Right renal cortex interstitium (tissue), 3 donors: ENCODE results near the gene CPTP. TPM values are rescaled to one million over a fixed set of nuclear protein-coding genes. Genes with fewer than 3 reads are reported as not detected.

Source experiments
- DNase-seq, 3 donors: peaks; one replicate each; pipeline ENCODE4 v3.0.0-alpha.2; 2013; ENCODE audit warnings: low read depth in 3 of 3, low spot score in 2 of 3
- polyA plus RNA-seq, 3 donors: library from polyadenylated mRNA; unstranded; fragments of 120-200 nt; gene quantifications; one replicate each; pipeline ENCODE4 v1.2.1, GENCODE V29; 2013; ENCODE audit not compliant: insufficient read length in 3 of 3

CPTP gene
- polyA plus RNA-seq, 3 donors = 9.1 to 12.9 (median 10.1) TPM

DNA sequence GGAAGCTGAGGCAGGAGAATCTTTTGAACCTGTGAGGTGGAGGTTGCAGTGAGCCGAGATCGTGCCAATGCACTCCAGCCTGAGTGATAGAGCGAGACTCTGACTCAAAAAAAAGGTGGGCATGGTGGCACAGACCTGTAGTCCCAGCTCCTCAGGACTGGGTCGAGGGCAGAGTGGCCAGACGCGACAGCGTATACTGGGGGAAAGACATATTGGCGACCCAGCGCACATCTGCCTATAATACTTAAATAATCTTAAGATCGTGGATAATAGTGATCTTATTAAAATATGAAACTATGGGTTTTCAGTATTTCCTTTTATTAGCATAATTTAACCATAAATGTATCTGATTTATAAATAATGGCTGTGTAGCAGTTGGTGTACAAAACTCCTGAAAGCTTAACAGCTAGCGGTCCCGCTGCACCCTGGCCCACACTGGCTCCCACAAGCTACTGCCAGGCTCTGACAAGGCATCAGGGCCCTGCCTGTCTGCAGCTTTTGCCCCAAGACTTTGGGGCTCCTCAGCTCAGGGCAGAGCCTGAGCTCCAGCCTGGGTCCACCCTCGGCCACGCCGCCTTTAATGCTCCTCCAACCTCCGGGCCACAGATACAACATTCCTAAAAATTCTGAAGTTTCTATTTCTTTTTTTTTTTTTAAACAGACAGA, 53.1 kb downstream of the CPTP start:
- DNase-seq = no peak

Other genes with a start within 250 kb of the CPTP start
- 1 to 10 TPM; 5.3 to 7.0 (median 6.3) TPM for gene C1orf159, start 208.7 kb upstream of the CPTP start, polyA plus RNA-seq
- under 1 TPM; 0.29 to 0.71 (median 0.58) TPM for gene TTLL10, start 150.9 kb upstream of the CPTP start, polyA plus RNA-seq
- gene TNFRSF18, start 118.2 kb upstream of the CPTP start, polyA plus RNA-seq = under 1 TPM in 2 of 3 donors, not detected in 1; 0.33 to 0.68 TPM
- 1 to 10 TPM in 1 of 3 donors, under 1 TPM in 2; 0.74 to 1.9 (median 0.93) TPM for gene TNFRSF4, start 110.6 kb upstream of the CPTP start, polyA plus RNA-seq
- 100 to 1,000 TPM; 109 to 126 (median 123) TPM for gene SDF4, start 92.8 kb upstream of the CPTP start, polyA plus RNA-seq
- 10 to 100 TPM; 15.2 to 18.8 (median 18.4) TPM for gene B3GALT6, start 92.6 kb upstream of the CPTP start, polyA plus RNA-seq
- gene C1QTNF12, start 78.1 kb upstream of the CPTP start, polyA plus RNA-seq = 1 to 10 TPM; 7.0 to 8.6 (median 7.4) TPM
- gene UBE2J2, start 50.9 kb upstream of the CPTP start, polyA plus RNA-seq = 10 to 100 TPM; 40.5 to 42.7 (median 42.1) TPM
- 1 to 10 TPM; 2.1 to 2.6 (median 2.4) TPM for gene SCNN1D, start 44.4 kb upstream of the CPTP start, polyA plus RNA-seq
- gene ACAP3, start 16.9 kb upstream of the CPTP start, polyA plus RNA-seq = 10 to 100 TPM; 15.1 to 18.0 (median 16.1) TPM
- gene PUSL1, start 16.2 kb upstream of the CPTP start, polyA plus RNA-seq = 1 to 10 TPM; 5.4 to 6.3 (median 5.8) TPM
- 10 to 100 TPM; 85.7 to 89.1 (median 87.4) TPM for gene INTS11, start 142 bp upstream of the CPTP start, polyA plus RNA-seq
- gene TAS1R3, start 6.5 kb downstream of the CPTP start, polyA plus RNA-seq = under 1 TPM; 0.21 to 0.29 (median 0.24) TPM
- gene DVL1, start 24.6 kb downstream of the CPTP start, polyA plus RNA-seq = 10 to 100 TPM; 21.5 to 27.5 (median 24.5) TPM
- gene MXRA8, start 33.8 kb downstream of the CPTP start, polyA plus RNA-seq = 100 to 1,000 TPM; 145 to 157 (median 156) TPM
- gene AURKAIP1, start 50.4 kb downstream of the CPTP start, polyA plus RNA-seq = 10 to 100 TPM; 51.9 to 65.7 (median 55.1) TPM
- 100 to 1,000 TPM; 183 to 230 (median 206) TPM for gene CCNL2, start 74.5 kb downstream of the CPTP start, polyA plus RNA-seq
- 100 to 1,000 TPM; 107 to 136 (median 117) TPM for gene MRPL20, start 82.5 kb downstream of the CPTP start, polyA plus RNA-seq
- gene ANKRD65, start 96.5 kb downstream of the CPTP start, polyA plus RNA-seq = 10 to 100 TPM in 1 of 3 donors, 1 to 10 TPM in 2; 5.0 to 19.7 (median 7.1) TPM
- 10 to 100 TPM; 39.8 to 52.7 (median 48.0) TPM for gene VWA1, start 110.9 kb downstream of the CPTP start, polyA plus RNA-seq
- gene ATAD3C, start 124.9 kb downstream of the CPTP start, polyA plus RNA-seq = 1 to 10 TPM; 1.4 to 3.1 (median 2.0) TPM
- gene ATAD3B, start 147.0 kb downstream of the CPTP start, polyA plus RNA-seq = 1 to 10 TPM; 8.1 to 9.8 (median 8.8) TPM
- gene ATAD3A, start 187.4 kb downstream of the CPTP start, polyA plus RNA-seq = 10 to 100 TPM; 16.6 to 19.4 (median 18.1) TPM
- gene TMEM240, start 215.8 kb downstream of the CPTP start, polyA plus RNA-seq = 1 to 10 TPM; 3.2 to 3.6 (median 3.5) TPM